Epithelial cell of alveolus of lung (primary cell): ENCODE measurements around the gene SLC45A3. TPM values are rescaled to one million over a fixed set of nuclear protein-coding genes. Genes with fewer than 3 reads are reported as not detected.

Source experiments
- total RNA-seq: library from RNA; depleted of rRNA; stranded (reverse); fragments of >200 nt; gene quantifications from 2 replicates; pipeline ENCODE4 v1.2.1, GENCODE V29; 2015

Gene SLC45A3
- 2.6 and 6.3 TPM in 2 replicates for total RNA-seq

GRCh38 chr1:205680073-205680851, at the start of gene SLC45A3:
Gene SLC45A3, minus strand, starts transcription at chr1:205680509. Its CDS starts 15,853 bp downstream, at chr1:205664656.

GRCh38 chr1:205631768-205632668, 48.3 kb downstream of the SLC45A3 start, which contains the start of gene ELK4:
Gene ELK4, minus strand, starts transcription at chr1:205632011. Its CDS starts 8,129 bp downstream, at chr1:205623882.

Other genes with a start within 250 kb of the SLC45A3 start
- gene BLACAT1, start 224.5 kb downstream of the SLC45A3 start, total RNA-seq: under 0.01 TPM in 1 of 2 replicates, not detected in the other
- 2.7 and 5.9 TPM in 2 replicates for gene CDK18, start 175.8 kb downstream of the SLC45A3 start, total RNA-seq
- gene ELK4, start 48.5 kb downstream of the SLC45A3 start, total RNA-seq: 12.8 and 16.9 TPM in 2 replicates
- 99.6 and 109 TPM in 2 replicates for gene NUCKS1, start 69.7 kb upstream of the SLC45A3 start, total RNA-seq
- 7.1 and 10.3 TPM in 2 replicates for gene RAB29, start 95.0 kb upstream of the SLC45A3 start, total RNA-seq
- 14.2 and 15.6 TPM in 2 replicates for gene SLC41A1, start 132.7 kb upstream of the SLC45A3 start, total RNA-seq
- gene PM20D1, start 169.6 kb upstream of the SLC45A3 start, total RNA-seq: not detected in 2 replicates